ENCODE results near the gene LST1. TPM values are rescaled to one million over a fixed set of nuclear protein-coding genes. Genes with fewer than 3 reads are reported as not detected.
"Not testable (repeated sequence)": the region's sequence is repeated elsewhere in the genome, so short reads cannot be mapped to it uniquely, and the experiment has no call there.

LST1 gene
- total and polyA plus RNA-seq, 11 donors: 1.6 to 58.0 (median 3.7) TPM; not detected in 1

DNA sequence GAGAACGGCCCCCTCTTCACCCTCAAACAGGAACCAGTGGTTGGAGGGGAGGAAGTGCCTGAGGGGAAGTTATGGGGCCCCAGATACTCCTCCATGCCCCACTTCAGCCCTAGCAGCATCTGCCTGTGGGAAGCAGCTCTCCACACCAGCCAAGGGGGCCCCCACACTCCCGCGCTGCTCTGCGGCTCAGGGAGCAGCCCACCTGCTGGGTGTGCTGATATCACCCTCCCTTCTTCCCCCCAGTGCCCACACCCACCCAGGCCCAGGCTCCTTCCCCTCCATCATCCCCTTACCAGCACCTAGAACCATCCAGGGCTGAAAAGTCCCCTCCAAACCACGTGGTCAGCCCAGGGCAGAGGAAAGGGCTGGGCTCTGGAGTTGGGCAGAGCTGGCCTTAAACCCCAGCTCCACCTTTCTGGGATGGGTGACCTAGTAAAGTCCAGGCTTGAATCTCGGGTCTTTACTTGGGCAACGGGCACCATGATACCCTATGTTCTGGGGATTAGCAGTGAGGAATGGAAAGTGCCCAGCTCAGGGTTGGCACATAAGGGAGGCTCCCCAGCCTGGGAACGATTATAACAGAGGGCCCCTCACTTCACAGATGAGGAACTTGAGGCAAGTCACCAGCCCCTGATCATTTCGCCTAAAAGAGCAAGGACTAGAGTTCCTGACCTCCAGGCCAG lies 663 bp downstream of the LST1 start:
- ATAC-seq (peak in 3 of 4 donors; percentile 53 to 68 (median 67)), DNase-seq (peak in 1 of 5 donors; percentile 38)
- Histone ChIP-seq H3K4me3 (peak overlapping the region in 4 of 12 donors; percentile 4 to 58 (median 18)), H3K27ac (peak overlapping the region in 4 of 12 donors; percentile 30 to 86 (median 37)), H3K36me3 (no peaks in the 10 kb centered on the region), H3K27me3 (no peaks in the 10 kb centered on the region), H3K4me1 (peaks cover 0 to 72% (median 7%) of the 10 kb centered on the region in 12 donors), H3K9me3 (no peaks in the 10 kb centered on the region)
- TF ChIP-seq, protein P1, sequence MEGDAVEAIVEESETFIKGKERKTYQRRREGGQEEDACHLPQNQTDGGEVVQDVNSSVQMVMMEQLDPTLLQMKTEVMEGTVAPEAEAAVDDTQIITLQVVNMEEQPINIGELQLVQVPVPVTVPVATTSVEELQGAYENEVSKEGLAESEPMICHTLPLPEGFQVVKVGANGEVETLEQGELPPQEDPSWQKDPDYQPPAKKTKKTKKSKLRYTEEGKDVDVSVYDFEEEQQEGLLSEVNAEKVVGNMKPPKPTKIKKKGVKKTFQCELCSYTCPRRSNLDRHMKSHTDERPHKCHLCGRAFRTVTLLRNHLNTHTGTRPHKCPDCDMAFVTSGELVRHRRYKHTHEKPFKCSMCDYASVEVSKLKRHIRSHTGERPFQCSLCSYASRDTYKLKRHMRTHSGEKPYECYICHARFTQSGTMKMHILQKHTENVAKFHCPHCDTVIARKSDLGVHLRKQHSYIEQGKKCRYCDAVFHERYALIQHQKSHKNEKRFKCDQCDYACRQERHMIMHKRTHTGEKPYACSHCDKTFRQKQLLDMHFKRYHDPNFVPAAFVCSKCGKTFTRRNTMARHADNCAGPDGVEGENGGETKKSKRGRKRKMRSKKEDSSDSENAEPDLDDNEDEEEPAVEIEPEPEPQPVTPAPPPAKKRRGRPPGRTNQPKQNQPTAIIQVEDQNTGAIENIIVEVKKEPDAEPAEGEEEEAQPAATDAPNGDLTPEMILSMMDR (IDR thresholded peaks at IDR 0.05): no peak
- no peak for TF ChIP-seq POLR2A (IDR thresholded peaks at IDR 0.05)
- 52 to 69% (median 66%) methylated on average over 5 to 9 of the region's 9 CpGs for WGBS, 4 donors
- intact Hi-C loops (cut with DNase I): no loop called here

DNA sequence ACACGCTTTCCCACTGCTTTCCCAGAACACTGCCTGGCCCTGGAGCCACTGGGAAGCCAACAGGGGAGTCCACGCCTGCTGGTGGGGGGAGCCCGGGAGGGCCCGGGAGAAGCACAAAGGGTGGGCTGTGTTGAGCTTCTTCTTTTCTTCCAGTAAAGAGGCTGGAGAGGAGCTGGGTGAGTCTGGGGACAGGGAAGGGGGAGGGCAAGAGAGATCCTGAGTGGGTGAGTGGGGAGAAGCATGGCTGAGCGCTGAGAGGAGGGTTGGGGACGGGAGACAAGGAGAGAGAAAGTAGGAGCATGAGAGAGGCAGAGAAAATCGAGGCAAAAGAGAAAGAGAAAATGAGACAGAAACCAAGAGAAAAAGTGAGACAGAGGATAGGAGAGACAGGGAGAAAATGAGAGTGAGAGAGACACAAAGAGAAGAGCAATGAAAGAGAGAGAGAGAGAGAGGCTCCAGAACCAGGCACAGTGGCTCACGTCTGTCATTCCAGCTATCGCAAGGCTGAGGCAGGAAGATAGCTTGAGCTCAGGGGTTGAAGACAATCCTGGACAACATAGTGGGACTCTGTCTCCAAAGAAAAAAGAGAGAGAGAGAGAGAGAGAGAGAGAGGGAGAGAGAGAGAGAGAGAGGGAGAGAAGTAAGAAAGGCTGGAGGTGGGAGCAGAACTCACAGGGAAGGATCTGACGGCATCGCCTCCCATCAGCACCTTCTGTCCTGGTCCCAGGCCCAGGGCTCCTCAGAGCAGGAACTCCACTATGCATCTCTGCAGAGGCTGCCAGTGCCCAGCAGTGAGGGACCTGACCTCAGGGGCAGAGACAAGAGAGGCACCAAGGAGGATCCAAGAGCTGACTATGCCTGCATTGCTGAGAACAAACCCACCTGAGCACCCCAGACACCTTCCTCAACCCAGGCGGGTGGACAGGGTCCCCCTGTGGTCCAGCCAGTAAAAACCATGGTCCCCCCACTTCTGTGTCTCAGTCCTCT lies 2.0 kb downstream of the LST1 start:
- intact Hi-C loops (cut with DNase I): no loop called here
- H3K9me3 ChIP-seq: no peaks in the 10 kb centered on the region
- no peaks in the 10 kb centered on the region for H3K36me3 ChIP-seq
- ATAC-seq: no peak
- no peaks in the 10 kb centered on the region for H3K27me3 ChIP-seq
- DNase-seq: no peak
- TF ChIP-seq, protein P1 (IDR thresholded peaks at IDR 0.05): no peak
- TF ChIP-seq POLR2A (IDR thresholded peaks at IDR 0.05): no peak
- H3K4me1 ChIP-seq: peaks cover 0 to 65% (median 0%) of the 10 kb centered on the region in 12 donors
- WGBS, 4 donors: 70 to 80% (median 75%) methylated on average over 12 of the region's 12 CpGs
- H3K4me3 ChIP-seq: peak overlapping the region in 3 of 12 donors; percentile 4 to 58 (median 5)
- peak overlapping the region in 1 of 12 donors; percentile 86 for H3K27ac ChIP-seq

DNA sequence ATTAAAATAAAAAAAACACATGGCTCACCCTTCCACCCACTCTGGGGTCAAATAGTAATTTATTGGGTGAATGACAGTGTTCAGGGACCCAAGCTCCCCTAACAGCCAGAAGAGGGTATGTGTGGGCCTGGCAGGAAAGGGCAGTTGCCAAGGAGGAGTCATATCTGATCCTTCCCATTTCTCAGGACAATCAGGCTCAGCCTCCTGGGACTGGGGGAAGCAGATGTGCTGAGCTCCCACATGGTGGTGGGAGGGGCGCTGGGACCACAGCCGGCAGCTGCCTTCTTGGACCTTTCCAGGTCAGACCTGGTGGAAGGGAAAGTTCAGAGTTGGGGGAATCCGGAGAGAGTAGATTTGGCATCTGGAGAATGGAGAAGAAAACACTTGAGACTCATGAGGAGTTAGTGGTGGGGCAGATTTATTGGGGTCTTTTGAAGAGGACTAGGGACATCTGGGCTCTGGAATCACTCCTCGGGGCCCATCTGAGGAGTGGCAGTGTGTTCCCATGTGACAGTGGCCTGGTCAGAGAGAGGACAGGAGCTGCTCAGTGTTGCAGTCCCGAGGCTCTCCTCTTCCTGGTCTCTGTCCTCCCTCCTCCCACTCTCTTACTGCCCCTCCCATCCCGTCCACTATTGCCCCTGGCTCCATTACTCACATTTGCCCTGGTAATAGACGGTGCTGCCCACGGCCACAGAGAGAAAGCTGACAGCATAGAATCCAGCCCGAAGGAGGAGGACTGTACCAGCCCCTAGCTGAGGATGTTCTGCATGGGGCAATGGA lies 3.0 kb downstream of the LST1 start:
- peak overlapping the region in 1 of 12 donors; percentile 86 for H3K27ac ChIP-seq
- 41 to 53% (median 49%) methylated on average over 9 of the region's 9 CpGs for WGBS, 4 donors
- peaks cover 0 to 57% (median 0%) of the 10 kb centered on the region in 12 donors for H3K4me1 ChIP-seq
- H3K36me3 ChIP-seq: no peaks in the 10 kb centered on the region
- no peaks in the 10 kb centered on the region for H3K9me3 ChIP-seq
- intact Hi-C loops (cut with DNase I): no loop called here
- H3K27me3 ChIP-seq: no peaks in the 10 kb centered on the region
- H3K4me3 ChIP-seq: peak overlapping the region in 1 of 12 donors; percentile 58
- DNase-seq (no peak), ATAC-seq (peak in 1 of 4 donors; percentile 25)
- no peak for TF ChIP-seq POLR2A (IDR thresholded peaks at IDR 0.05)
- TF ChIP-seq, protein P1 (IDR thresholded peaks at IDR 0.05): no peak

DNA sequence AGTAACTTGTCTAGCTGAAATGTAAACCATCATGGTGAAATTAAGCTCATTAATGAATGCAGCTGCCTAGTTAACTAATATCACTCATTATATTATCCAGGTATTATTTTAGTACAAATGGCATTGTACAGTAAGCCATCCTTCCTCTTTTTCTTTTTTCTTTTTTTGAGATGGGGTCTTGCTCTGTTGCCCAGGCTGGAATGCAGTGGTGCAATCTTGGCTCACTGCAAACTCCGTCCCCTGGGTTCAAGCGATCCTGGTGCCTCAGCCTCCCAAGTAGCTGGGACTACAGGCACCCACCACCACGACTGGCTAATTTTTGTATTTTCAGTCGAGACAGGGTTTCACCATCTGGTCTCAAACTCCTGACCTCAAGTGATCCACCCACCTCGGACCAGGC lies 4.6 kb downstream of the LST1 start:
- not testable (repeated sequence) for H3K27me3 ChIP-seq, H3K9me3 ChIP-seq, H3K27ac ChIP-seq, DNase-seq, H3K36me3 ChIP-seq, H3K4me3 ChIP-seq, ATAC-seq
- H3K4me1 ChIP-seq: peaks cover 0 to 40% (median 0%) of the 10 kb centered on the region in 12 donors
- intact Hi-C loops (cut with DNase I): loop anchor here in 1 of 10 donors (10.0 kb wide), 1 partner anchor 96 kb away; the partner anchor contains the start of gene MICB
- WGBS, 4 donors: 80 to 93% (median 90%) methylated on average over 5 of the region's 5 CpGs
